ENCODE data around the gene UNCX.

Gene UNCX

GRCh38 chr7:1219498-1219897 lies 13.2 kb upstream of the UNCX start:
- Histone ChIP-seq H3K9me3 (ENCODE audit: control insufficient read depth, insufficient read depth, low read length) (no peaks in the 10 kb centered on the region), H3K27ac (ENCODE audit: low read depth, low read length) (no peak overlapping the region), H3F3A (ENCODE audit: control insufficient read depth, insufficient read depth) (no peaks in the 10 kb centered on the region), H3K36me3 (ENCODE audit: control insufficient read depth, low read length) (no peaks in the 10 kb centered on the region), H3K27me3 (ENCODE audit: control insufficient read depth, low read length) (no peaks in the 10 kb centered on the region), H3K4me1 (ENCODE audit: control insufficient read depth, low read length) (no peaks in the 10 kb centered on the region), H4K20me1 (ENCODE audit: control insufficient read depth, insufficient read depth, low read depth, low read length) (no peaks in the 10 kb centered on the region), H3K4me2 (ENCODE audit: low read length) (no peak overlapping the region), H3K9me2 (replicated peaks; ENCODE audit: control insufficient read depth, low read length) (no peaks in the 10 kb centered on the region), H3K79me2 (ENCODE audit: control insufficient read depth, low read length) (no peaks in the 10 kb centered on the region), H3K4me3 (ENCODE audit: low read length) (no peak overlapping the region)
- TF ChIP-seq CTCF (IDR thresholded peaks at IDR 0.05; ENCODE audit: low read depth, low read length, poor library complexity, severe bottlenecking), result no peak
- no peak for TF ChIP-seq EZH2phosphoT487 (IDR thresholded peaks at IDR 0.05; ENCODE audit: borderline replicate concordance, low read length)

GRCh38 chr7:1220000-1220726 lies 12.5 kb upstream of the UNCX start:
- H3K4me1 ChIP-seq (ENCODE audit: control insufficient read depth, low read length), result no peaks in the 10 kb centered on the region
- no peak overlapping the region for H3K4me2 ChIP-seq (ENCODE audit: low read length)
- H3K27me3 ChIP-seq (ENCODE audit: control insufficient read depth, low read length), result no peaks in the 10 kb centered on the region
- H3F3A ChIP-seq (ENCODE audit: control insufficient read depth, insufficient read depth), result no peaks in the 10 kb centered on the region
- no peaks in the 10 kb centered on the region for H4K20me1 ChIP-seq (ENCODE audit: control insufficient read depth, insufficient read depth, low read depth, low read length)
- no peak overlapping the region for H3K27ac ChIP-seq (ENCODE audit: low read depth, low read length)
- H3K9me2 ChIP-seq (replicated peaks; ENCODE audit: control insufficient read depth, low read length), result no peaks in the 10 kb centered on the region
- no peaks in the 10 kb centered on the region for H3K36me3 ChIP-seq (ENCODE audit: control insufficient read depth, low read length)
- H3K9me3 ChIP-seq (ENCODE audit: control insufficient read depth, insufficient read depth, low read length), result no peaks in the 10 kb centered on the region
- no peak overlapping the region for H3K4me3 ChIP-seq (ENCODE audit: low read length)
- no peaks in the 10 kb centered on the region for H3K79me2 ChIP-seq (ENCODE audit: control insufficient read depth, low read length)
- TF ChIP-seq EZH2phosphoT487 (IDR thresholded peaks at IDR 0.05; ENCODE audit: borderline replicate concordance, low read length) (no peak), CTCF (IDR thresholded peaks at IDR 0.05; ENCODE audit: low read depth, low read length, poor library complexity, severe bottlenecking) (no peak)

- H3K9me3 ChIP-seq (ENCODE audit: control insufficient read depth, insufficient read depth, low read length), result no peaks in the 10 kb centered on the region
- H3K27me3 ChIP-seq (ENCODE audit: control insufficient read depth, low read length), result no peaks in the 10 kb centered on the region
- no peak overlapping the region for H3K4me2 ChIP-seq (ENCODE audit: low read length)
- no peaks in the 10 kb centered on the region for H3K79me2 ChIP-seq (ENCODE audit: control insufficient read depth, low read length)
- H3K36me3 ChIP-seq (ENCODE audit: control insufficient read depth, low read length), result no peaks in the 10 kb centered on the region
- no peaks in the 10 kb centered on the region for H4K20me1 ChIP-seq (ENCODE audit: control insufficient read depth, insufficient read depth, low read depth, low read length)
- no peak overlapping the region for H3K27ac ChIP-seq (ENCODE audit: low read depth, low read length)
- no peak for TF ChIP-seq CTCF (IDR thresholded peaks at IDR 0.05; ENCODE audit: low read depth, low read length, poor library complexity, severe bottlenecking)
- TF ChIP-seq EZH2phosphoT487 (IDR thresholded peaks at IDR 0.05; ENCODE audit: borderline replicate concordance, low read length), result no peak
- H3K4me1 ChIP-seq (ENCODE audit: control insufficient read depth, low read length), result no peaks in the 10 kb centered on the region
- no peaks in the 10 kb centered on the region for H3F3A ChIP-seq (ENCODE audit: control insufficient read depth, insufficient read depth)
- no peak overlapping the region for H3K4me3 ChIP-seq (ENCODE audit: low read length)
- H3K9me2 ChIP-seq (replicated peaks; ENCODE audit: control insufficient read depth, low read length), result no peaks in the 10 kb centered on the region
These were observed 11.5 kb upstream of the UNCX start for GRCh38 chr7:1220977-1221745.

Measured in DOHH2 (cell line).